Dermis blood vessel endothelial cell (primary cell): Measurements from ENCODE around the gene GPR35. TPM values are rescaled to one million over a fixed set of nuclear protein-coding genes. Genes with fewer than 3 reads are reported as not detected.
"Not testable (repeated sequence)": the region's sequence is repeated elsewhere in the genome, so short reads cannot be mapped to it uniquely, and the experiment has no call there.

Experiments
- DNase-seq: peaks from one replicate; pipeline ENCODE4 v3.0.0; 2010
- total RNA-seq: library from RNA; depleted of rRNA; stranded (reverse); fragments of >200 nt; gene quantifications from 2 replicates; pipeline ENCODE4 v1.2.3, GENCODE V29; 2014

The GPR35 gene
- total RNA-seq, 1 donor from 2014 or later = 0.85 TPM

DNA sequence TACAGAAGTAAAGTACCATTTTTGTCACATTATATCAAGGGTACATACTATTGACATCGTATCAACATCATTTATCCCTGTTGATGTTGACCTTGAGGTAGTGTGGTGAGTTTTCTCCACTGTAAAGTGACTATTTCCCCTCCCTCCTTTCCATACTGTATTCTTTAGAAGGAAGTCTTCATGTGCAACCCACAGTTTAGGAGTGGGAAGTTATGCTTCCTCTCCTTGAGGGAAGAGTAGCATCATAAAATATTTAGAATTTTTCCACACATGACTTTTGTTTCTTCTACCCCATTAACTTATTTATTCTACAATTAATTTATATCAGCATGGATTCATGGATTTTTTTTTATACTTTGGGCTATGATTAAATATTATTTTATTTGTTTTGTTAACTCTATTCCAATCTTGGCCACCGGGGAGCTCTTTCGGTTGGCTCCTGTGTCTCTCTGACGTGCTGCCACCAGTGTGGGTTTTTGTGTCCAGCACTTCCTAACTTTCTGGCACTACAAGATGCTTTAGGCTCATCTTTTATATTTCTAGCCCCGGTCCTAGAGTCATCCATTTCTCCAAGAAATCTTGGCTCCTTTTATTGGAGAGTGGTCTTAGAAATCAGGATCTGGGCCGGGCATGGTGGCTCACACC, 38.4 kb downstream of the GPR35 start:
- DNase-seq = no peak

DNA sequence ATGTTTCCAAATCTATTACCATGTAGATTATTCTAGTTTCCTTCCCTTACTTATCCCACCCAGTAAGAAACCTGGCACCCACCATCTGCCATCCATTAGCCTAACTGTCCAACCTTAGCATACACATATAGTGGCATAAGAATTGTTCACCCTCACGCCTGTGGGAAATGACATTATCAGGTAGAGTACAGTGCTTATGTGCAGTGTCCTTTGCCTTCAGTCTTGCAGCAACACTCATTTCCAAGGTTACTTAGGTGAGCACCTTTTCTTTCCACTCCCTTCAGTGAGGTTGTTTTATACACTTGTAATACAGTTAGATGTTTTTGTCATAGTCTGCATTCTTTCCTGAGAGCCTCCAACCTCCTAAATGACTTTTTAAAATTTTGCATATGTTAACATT, 39.3 kb downstream of the GPR35 start:
- no peak for DNase-seq

DNA sequence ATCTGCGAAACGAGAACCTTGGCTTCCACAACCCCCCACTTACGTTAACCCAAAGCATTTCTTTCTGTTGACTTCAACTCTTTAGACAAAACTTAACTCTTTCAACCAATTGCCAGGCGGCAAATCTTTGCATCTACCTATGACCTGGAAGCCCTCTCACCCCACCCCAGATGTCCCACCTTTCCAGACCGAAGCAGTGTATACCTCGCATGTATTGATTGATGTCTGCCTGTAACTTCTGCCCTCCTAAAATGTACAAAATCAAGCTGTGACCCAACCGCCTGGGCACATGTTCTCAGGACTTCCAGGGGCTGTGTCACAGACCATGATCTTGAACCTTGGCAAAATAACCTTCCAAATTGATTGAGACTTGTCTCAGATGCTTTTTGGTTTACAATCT, 45.1 kb downstream of the GPR35 start:
- DNase-seq = no peak

DNA sequence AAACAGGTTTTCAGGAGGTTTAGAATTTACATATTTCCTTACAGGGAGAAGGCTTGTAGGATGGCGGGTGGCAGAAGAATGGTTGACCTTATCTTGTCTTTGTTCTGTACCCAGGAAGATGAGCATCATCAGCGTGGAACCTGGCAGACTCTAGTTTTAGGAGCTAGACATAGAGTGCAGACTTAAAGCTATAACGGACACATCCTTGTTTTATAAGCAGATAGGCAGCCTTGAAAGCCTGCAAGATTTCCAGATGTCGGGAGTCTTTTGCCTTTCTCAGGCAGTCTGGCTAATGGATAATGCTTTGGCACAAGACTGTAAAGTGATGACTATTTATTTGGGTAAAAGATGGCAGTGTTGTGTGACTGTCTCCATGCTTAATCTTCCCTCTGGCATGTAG, 45.7 kb downstream of the GPR35 start:
- no peak for DNase-seq

DNA sequence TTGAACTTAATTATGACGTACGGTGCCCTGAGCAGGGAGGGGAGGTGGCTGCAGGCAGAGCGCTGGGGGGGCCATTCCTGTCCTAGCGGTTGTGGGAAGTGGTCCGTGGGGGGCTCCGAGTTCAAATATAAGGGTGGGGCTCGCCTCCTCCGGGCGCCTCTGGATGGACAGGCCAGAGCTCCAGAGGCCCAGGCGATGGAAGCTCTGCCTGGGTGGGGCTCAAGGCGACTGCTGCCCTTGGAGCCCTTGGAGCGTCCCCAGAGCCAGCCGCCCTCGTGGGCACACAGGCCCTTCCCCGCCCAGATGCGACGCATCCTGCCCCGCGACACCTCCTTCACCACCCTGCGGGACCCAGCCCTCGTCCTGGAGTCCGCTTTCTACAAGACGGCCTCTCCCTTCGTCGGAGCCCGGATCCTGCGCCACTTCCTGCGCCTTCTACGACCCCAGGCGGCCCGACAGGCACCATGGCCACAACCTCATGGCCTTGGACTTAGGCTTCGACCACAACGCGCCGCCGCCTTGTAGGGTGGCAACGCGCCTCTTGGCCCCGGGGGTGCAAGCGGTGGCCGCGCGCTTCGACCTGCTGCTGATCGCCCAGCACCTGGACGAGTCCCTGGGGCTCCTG, 46.9 kb downstream of the GPR35 start:
- no peak for DNase-seq

DNA sequence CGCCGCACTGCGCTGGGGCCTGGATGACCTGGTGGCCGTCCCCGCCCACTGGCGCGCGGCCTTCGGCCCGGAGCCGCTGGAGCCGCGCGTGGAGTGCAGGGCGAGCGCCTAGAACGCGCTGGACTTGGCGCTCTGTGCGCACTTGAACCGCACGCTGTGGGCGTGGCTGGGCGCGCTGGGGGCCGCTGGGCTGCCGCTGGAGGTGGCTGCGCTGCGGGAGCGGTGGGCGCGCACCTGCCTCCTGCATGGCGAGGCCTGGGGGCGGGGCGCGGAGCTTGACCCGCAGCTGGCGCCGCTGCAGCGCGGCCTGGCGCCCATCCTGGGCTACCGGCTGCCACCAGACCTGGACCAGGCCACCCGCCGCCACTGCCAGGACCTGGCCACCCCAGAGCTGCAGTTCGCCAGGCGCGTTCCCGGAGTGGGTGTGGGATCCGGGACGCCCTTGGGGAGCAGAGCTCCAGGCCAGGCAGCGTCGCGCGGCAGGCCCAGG, 47.5 kb downstream of the GPR35 start:
- no peak for DNase-seq

DNA sequence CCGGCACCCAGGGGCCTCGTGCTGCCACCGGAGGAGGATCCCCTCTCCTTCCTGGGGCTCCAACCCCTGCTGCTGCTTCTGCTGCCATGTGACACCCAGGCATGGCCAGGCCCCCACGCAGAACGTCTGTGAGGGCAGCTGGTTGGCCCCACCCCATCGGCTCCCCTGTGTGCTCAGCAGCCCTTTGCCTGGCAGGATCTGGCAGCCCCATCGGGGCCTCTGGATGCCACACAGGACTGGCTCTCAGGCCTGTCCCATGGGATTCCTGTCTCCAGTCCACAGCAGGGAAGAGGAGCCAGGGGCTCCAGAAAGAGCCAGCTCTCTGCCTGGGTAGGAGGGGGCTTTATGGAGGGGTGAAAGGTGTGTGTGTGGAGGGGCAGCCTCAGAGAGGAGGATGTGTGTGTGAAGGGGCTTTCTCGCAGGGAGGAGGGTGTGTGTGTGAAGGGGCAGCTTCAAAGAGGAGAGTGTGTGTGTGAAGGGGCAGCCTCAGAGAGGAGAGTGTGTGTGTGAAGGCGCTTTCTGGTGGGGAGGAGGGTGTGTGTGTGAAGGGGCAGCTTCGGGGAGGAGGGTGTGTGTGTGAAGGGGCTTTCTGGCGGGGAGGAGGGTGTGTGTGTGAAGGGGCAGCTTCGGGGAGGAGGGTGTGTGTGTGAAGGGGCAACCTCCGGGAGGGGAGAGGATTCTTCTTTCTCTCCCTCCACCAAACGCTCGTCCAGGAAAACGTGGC, 49.3 kb downstream of the GPR35 start:
- DNase-seq = not testable (repeated sequence)

DNA sequence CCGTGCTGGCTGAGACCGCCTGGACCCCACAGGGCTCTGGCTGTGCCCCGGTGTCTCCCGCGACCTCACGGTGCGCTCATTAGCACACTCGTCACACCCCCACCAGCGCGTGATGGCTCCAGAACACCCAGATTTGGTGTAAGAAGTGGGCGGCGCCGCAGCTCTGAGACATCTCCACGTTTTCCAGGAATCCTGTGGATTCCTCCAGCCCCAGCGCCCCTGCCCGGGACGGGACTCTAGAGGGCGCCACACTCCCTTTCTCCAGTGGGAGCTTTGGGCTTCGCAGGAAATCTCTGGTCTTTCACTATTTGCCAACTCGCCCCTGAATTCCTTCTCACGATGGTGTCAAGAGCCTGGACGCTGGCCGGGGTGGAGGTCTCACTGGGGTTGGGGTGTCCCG, 50.1 kb downstream of the GPR35 start:
- DNase-seq = not testable (repeated sequence)

DNA sequence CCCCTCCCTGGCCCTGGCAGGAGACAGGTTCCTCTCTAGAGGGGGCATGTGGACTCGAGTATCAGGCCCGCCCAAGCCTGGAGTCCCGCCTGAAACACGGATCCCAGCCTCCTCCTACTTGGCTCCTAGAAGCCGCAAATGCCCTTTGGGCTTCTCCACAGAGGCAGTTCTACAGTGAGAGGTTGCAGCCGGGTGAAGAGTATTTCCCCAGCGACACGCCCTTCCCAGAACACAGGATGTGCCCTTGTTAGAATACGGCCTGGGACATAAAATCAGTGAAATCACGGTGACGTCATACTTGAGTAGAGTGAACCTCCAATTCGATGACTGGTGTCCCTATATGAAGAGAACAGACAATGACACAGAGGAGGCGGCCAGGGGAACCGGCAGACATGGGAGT, 52.8 kb downstream of the GPR35 start:
- not testable (repeated sequence) for DNase-seq

DNA sequence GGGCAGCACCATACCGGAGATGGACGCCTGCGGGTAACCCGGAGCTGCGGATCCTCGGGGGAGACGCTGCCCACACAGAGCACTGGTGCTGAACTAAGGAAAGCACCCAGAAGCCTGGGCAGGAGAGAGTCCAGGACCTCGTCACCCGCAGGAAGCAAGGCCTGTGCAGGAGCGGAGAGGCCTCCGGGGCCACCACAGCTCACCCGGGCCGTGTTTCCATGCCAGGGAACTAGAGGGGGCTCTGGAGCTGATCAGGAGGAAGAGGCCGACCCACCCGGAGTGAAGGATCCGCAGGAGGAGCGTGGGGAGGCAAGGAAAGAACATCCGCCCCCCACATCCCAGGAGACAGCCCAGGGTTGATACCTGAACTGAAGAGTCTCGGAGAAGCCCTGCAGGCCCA, 53.6 kb downstream of the GPR35 start:
- DNase-seq = not testable (repeated sequence)

DNA sequence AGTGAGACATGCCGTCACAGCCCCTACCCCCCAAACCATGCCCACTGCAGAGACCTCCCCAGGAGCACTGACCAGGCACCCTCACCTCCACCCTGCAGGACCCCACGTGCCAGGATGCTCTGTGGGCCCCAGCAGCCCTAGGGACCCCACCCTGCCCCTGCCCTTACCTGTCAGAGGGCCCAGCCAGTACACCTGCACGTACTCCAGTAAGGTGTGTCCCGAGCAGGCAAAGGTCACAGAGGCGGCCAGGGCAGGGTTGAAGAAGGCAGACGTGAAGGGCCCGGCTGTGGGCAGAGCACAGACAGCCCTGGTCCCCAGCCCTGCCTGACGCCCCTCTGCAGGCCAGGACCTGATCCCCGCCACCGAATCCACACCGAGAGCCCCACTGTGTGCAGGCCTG, 54.9 kb downstream of the GPR35 start:
- not testable (repeated sequence) for DNase-seq

Other genes starting within 250 kb of the GPR35 start
- 8.3 and 11.3 TPM in 2 replicates for gene GPC1, start 189.8 kb upstream of the GPR35 start, total RNA-seq
- 6.3 and 6.8 TPM in 2 replicates for gene ANKMY1, start 67.5 kb upstream of the GPR35 start, total RNA-seq
- gene DUSP28, start 65.1 kb upstream of the GPR35 start, total RNA-seq = 1.9 and 2.4 TPM in 2 replicates
- 42.5 and 117 TPM in 2 replicates for gene RNPEPL1, start 57.0 kb upstream of the GPR35 start, total RNA-seq
- 31.0 and 40.8 TPM in 2 replicates for gene CAPN10, start 38.7 kb upstream of the GPR35 start, total RNA-seq
- not detected in 2 replicates for gene AQP12B, start 57.4 kb downstream of the GPR35 start, total RNA-seq
- not detected in 2 replicates for gene AQP12A, start 66.4 kb downstream of the GPR35 start, total RNA-seq
- gene KIF1A, start 194.7 kb downstream of the GPR35 start, total RNA-seq = 0.05 TPM in 1 of 2 replicates, not detected in the other
- not detected in 2 replicates for gene AGXT, start 243.3 kb downstream of the GPR35 start, total RNA-seq